CD4-positive, alpha-beta T cell treated with Interleukin-17A for 4 hours (primary cell): ENCODE data around the gene NIT2.

Source experiments
- DNase-seq: peaks from one replicate; pipeline ENCODE4 v3.0.0-alpha.2; 2020; ENCODE audit warnings: mixed read lengths

Gene NIT2

GRCh38 chr3:100400419-100400779 is 65.8 kb downstream of the NIT2 start:
- DNase-seq: no peak

DNA sequence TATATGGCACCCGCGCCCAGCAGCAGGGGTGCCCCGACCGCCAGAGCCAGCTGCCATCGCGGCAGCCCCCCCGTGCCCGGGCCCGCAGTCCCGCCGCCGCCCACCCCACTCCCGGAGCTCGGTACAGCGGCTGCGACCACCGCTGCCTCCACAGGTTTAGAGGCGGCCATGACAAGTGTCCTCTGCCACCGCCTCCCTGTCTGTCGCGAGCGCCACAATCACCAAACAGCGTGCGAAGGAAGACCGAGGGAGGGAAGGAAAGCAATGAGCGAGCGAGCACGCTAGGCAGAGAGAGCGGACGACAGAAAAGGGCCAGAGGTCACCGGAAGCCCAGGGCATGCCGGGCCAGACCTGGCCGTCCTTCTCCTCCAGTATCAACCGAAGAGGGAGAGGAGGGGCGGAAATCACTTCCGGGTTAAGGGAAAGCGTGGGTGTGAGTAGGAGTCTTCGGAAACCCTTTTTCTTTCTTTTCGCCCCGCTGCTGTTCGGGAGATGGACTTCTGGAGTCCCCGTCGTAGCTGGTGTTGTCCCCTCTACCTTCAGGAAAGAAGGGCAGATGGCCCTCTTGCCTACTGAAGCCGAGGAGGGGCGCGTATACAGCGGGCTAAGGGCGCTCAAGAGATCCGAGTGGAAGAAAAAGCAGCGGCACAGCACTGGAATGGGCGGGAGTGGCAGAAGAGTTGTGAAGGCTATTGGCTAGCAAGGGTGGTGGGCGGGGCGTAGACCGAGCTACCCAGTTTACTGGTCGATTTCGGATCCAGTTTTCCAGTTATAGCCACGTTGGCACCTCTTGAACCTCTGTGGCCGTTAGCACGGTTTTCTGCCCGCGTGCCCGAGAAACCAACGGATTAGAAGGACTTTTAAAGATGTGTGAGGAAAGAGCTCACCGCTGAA is 66.5 kb downstream of the NIT2 start, which contains the start of the genes LNP1 and TOMM70:
Gene LNP1 (plus strand): TSS at position 760 of the 894 bp plus-strand sequence. CDS start 28,191 bp downstream, outside the sequence.
Gene TOMM70 (minus strand): TSS at position 310 of the 894 bp plus-strand sequence. CDS start 140 bp downstream, at position 170.
- DNase-seq: peak; percentile 97

DNA sequence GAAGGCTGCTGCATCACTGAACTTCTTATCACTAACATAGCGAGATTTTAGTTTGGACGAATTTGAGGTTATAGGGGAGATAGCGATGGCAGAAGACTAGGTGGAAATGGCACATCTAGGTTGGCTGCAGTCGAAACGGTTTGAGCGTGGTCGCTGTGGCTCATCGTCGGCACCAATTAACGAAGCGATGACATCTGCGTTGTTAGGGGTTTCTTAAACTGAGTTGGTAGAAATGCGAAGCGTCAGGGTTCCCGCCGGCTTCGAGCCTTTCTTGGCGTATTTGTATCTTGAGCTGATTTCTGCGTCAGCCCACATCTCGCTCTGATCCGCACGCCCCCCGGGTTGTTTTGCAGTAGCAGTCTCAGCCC is 67.1 kb downstream of the NIT2 start:
- peak; percentile 58 for DNase-seq

DNA sequence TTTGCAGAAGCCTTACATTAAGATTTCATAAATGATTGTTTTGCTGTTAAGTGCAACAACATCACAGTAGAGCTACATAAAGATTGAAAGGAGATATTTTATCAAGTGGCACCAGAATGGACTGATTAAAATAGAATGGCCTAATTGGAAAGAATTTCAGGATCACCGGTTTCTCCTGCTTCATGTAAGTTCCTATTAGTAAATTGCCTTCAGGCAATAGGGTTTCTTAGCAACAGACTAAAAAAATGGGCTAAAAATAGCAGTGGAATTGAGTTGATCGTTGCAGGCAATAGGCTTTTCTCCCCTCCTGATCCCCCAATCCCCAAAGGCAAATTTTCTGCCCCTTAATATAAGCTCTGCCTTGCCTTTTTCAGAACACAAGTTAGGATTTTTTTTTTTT is 67.7 kb downstream of the NIT2 start:
- DNase-seq: no peak

- DNase-seq: no peak
Observed at GRCh38 chr3:100402891-100403290, 68.3 kb downstream of the NIT2 start.

GRCh38 chr3:100403362-100404249 is 69.0 kb downstream of the NIT2 start:
- DNase-seq: no peak

GRCh38 chr3:100404250-100404548 is 69.6 kb downstream of the NIT2 start:
- DNase-seq: no peak

GRCh38 chr3:100407164-100407563 is 72.6 kb downstream of the NIT2 start:
- no peak for DNase-seq

DNA sequence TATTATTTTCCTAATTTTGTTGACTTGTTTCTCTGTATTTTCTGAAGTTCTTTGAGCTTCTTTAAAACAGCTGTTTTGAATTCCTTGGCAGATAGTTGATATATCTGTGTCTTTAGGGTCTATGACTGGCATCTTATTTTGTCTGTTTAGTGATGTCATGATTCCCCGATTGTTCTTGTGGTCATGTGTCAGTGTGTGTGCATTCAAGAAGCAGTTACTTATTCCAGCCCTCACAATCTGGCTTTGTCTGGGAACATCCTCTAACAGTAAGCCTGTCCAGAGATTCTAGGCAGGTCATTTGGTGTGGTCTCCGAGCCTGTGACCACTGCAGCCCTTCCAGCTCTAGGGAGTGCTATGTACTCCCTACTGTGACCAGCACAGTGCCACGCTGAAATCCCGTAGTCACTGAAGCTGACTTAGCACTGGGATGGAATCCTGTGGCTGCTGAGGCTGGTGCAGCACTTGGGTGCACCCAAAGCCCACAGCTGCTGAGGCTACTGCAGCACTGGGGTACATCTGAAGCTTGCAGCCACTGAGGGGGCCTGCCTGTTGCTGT is 73.5 kb downstream of the NIT2 start:
- no peak for DNase-seq
